Measurements from ENCODE around the gene CDC42EP4. TPM values are rescaled to one million over a fixed set of nuclear protein-coding genes. Genes with fewer than 3 reads are reported as not detected.

Gene CDC42EP4
- total RNA-seq, 1 experiment from 2014 or later, result 25.8 TPM

- ChIA-PET POLR2A (no interaction called here), CTCF (interaction anchor here (1.5 kb wide), 1 partner anchor 119 kb away, joined by 4 read pairs; no protein-coding TSS in a partner anchor)
These were observed 60.8 kb downstream of the CDC42EP4 start for GRCh38 chr17:73250851-73251640.

GRCh38 chr17:73249700-73250099 lies 62.1 kb downstream of the CDC42EP4 start:
- intact Hi-C loops (cut with micrococcal nuclease; ENCODE audit: unreplicated experiment), result no loop called here
- Mint-ChIP-seq H3K36me3 (ENCODE audit: insufficient read depth, unreplicated experiment) (peaks cover 4% of the 10 kb centered on the region), H3K4me3 (ENCODE audit: unreplicated experiment) (no peak overlapping the region), H3K4me1 (ENCODE audit: low read depth, unreplicated experiment) (no peaks in the 10 kb centered on the region), H3K9me3 (ENCODE audit: unreplicated experiment) (no peaks in the 10 kb centered on the region), H3K27ac (ENCODE audit: unreplicated experiment) (no peak overlapping the region), H3K27me3 (ENCODE audit: insufficient read depth, unreplicated experiment) (no peaks in the 10 kb centered on the region)
- H3K36me3 ChIP-seq (ENCODE audit: control insufficient read depth, insufficient read depth, low read length), result no peaks in the 10 kb centered on the region
- no peaks in the 10 kb centered on the region for H3K4me1 ChIP-seq
- ChIA-PET POLR2A (no interaction called here), CTCF (interaction anchor here (1.5 kb wide), 1 partner anchor 120 kb away, joined by 4 read pairs; no protein-coding TSS in a partner anchor)
- TF ChIP-seq, protein P1, sequence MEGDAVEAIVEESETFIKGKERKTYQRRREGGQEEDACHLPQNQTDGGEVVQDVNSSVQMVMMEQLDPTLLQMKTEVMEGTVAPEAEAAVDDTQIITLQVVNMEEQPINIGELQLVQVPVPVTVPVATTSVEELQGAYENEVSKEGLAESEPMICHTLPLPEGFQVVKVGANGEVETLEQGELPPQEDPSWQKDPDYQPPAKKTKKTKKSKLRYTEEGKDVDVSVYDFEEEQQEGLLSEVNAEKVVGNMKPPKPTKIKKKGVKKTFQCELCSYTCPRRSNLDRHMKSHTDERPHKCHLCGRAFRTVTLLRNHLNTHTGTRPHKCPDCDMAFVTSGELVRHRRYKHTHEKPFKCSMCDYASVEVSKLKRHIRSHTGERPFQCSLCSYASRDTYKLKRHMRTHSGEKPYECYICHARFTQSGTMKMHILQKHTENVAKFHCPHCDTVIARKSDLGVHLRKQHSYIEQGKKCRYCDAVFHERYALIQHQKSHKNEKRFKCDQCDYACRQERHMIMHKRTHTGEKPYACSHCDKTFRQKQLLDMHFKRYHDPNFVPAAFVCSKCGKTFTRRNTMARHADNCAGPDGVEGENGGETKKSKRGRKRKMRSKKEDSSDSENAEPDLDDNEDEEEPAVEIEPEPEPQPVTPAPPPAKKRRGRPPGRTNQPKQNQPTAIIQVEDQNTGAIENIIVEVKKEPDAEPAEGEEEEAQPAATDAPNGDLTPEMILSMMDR (IDR thresholded peaks at IDR 0.05; ENCODE audit: insufficient read depth in 1 of 2, low read depth in 1 of 2, low read length in 1 of 2, severe bottlenecking in 1 of 2, unreplicated experiment in 1 of 2), result no peak
- H3K4me3 ChIP-seq (ENCODE audit: low read depth, low read length), result no peak overlapping the region
- no peaks in the 10 kb centered on the region for H3K9me3 ChIP-seq
- BruUV-seq (replicated peaks), result no TSS peak
- DNase-seq, result no peak
- no peaks in the 10 kb centered on the region for H3K27me3 ChIP-seq (replicated peaks; ENCODE audit: control insufficient read depth, insufficient read depth, low read length)

More at GRCh38 chr17:73250851-73251640, 60.8 kb downstream of the CDC42EP4 start:
- intact Hi-C loops (cut with micrococcal nuclease; ENCODE audit: unreplicated experiment), result no loop called here
- no peak overlapping the region for H3K4me3 ChIP-seq (ENCODE audit: low read depth, low read length)
- H3K27me3 ChIP-seq (replicated peaks; ENCODE audit: control insufficient read depth, insufficient read depth, low read length), result no peaks in the 10 kb centered on the region
- H3K4me1 ChIP-seq, result no peaks in the 10 kb centered on the region
- Mint-ChIP-seq H3K4me3 (ENCODE audit: unreplicated experiment) (no peak overlapping the region), H3K9me3 (ENCODE audit: unreplicated experiment) (no peaks in the 10 kb centered on the region), H3K27ac (ENCODE audit: unreplicated experiment) (no peak overlapping the region), H3K4me1 (ENCODE audit: low read depth, unreplicated experiment) (no peaks in the 10 kb centered on the region), H3K27me3 (ENCODE audit: insufficient read depth, unreplicated experiment) (no peaks in the 10 kb centered on the region), H3K36me3 (ENCODE audit: insufficient read depth, unreplicated experiment) (no peaks in the 10 kb centered on the region)
- no peak for DNase-seq
- H3K36me3 ChIP-seq (ENCODE audit: control insufficient read depth, insufficient read depth, low read length), result no peaks in the 10 kb centered on the region
- H3K9me3 ChIP-seq, result no peaks in the 10 kb centered on the region
- TF ChIP-seq, protein P1 (IDR thresholded peaks at IDR 0.05; ENCODE audit: insufficient read depth in 1 of 2, low read depth in 1 of 2, low read length in 1 of 2, severe bottlenecking in 1 of 2, unreplicated experiment in 1 of 2), result no peak
- no TSS peak for BruUV-seq (replicated peaks)

DNA sequence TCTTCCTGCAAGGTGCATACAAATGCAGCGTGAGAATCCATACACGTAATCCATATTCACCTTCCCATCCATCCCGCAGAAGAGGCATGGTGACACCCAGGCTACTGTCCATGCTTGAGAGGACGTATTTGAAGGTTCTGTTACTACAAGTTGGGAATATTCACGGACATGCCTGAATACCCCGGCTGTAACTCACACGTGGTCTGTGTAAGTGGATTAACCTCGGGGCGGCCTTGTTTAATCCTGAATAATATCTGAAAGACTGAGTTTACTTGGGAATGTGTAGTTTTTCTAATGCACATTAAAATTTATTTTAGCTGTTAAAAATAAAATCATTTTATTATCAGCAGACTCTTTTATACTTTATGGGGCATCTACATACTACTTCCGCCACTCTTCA lies 63.3 kb downstream of the CDC42EP4 start:
- ChIA-PET CTCF (no interaction called here), POLR2A (no interaction called here)
- no peaks in the 10 kb centered on the region for H3K9me3 Mint-ChIP-seq (ENCODE audit: unreplicated experiment)
- DNase-seq, result no peak
- Histone ChIP-seq H3K36me3 (ENCODE audit: control insufficient read depth, insufficient read depth, low read length) (no peaks in the 10 kb centered on the region), H3K27me3 (replicated peaks; ENCODE audit: control insufficient read depth, insufficient read depth, low read length) (no peaks in the 10 kb centered on the region), H3K4me1 (no peaks in the 10 kb centered on the region), H3K9me3 (no peaks in the 10 kb centered on the region), H3K4me3 (ENCODE audit: low read depth, low read length) (no peak overlapping the region)
- H3K4me3 Mint-ChIP-seq (ENCODE audit: unreplicated experiment), result no peak overlapping the region
- no peaks in the 10 kb centered on the region for H3K27me3 Mint-ChIP-seq (ENCODE audit: insufficient read depth, unreplicated experiment)
- H3K27ac Mint-ChIP-seq (ENCODE audit: unreplicated experiment), result no peak overlapping the region
- BruUV-seq (replicated peaks), result no TSS peak
- intact Hi-C loops (cut with micrococcal nuclease; ENCODE audit: unreplicated experiment), result no loop called here
- H3K36me3 Mint-ChIP-seq (ENCODE audit: insufficient read depth, unreplicated experiment), result peaks cover 11% of the 10 kb centered on the region
- TF ChIP-seq, protein P1 (IDR thresholded peaks at IDR 0.05; ENCODE audit: insufficient read depth in 1 of 2, low read depth in 1 of 2, low read length in 1 of 2, severe bottlenecking in 1 of 2, unreplicated experiment in 1 of 2), result no peak
- H3K4me1 Mint-ChIP-seq (ENCODE audit: low read depth, unreplicated experiment), result no peaks in the 10 kb centered on the region

All from Caco-2 (cell line).